ENCODE results near the gene COL4A1.

DNA sequence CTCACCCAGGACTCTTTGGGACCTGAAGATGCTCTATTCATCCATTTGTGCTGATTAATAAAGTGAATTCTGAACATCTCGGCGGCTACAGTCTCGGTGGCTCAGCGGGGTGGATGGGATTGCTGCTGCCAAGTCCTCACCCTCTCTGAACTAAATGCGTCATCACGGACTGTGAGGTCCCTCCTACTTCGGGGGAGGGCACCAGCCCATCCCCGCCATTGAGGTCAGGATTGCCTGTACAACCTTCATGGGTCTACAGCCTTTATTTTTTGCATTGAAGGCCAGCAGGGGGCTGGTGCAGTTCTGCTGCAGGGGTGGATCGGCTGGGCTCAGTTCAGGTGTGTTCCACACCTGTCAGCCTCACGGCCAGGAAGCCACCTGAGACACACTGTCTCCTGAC lies 181.8 kb downstream of the COL4A1 start:
- TF ChIP-seq, protein P1, sequence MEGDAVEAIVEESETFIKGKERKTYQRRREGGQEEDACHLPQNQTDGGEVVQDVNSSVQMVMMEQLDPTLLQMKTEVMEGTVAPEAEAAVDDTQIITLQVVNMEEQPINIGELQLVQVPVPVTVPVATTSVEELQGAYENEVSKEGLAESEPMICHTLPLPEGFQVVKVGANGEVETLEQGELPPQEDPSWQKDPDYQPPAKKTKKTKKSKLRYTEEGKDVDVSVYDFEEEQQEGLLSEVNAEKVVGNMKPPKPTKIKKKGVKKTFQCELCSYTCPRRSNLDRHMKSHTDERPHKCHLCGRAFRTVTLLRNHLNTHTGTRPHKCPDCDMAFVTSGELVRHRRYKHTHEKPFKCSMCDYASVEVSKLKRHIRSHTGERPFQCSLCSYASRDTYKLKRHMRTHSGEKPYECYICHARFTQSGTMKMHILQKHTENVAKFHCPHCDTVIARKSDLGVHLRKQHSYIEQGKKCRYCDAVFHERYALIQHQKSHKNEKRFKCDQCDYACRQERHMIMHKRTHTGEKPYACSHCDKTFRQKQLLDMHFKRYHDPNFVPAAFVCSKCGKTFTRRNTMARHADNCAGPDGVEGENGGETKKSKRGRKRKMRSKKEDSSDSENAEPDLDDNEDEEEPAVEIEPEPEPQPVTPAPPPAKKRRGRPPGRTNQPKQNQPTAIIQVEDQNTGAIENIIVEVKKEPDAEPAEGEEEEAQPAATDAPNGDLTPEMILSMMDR (IDR thresholded peaks at IDR 0.05; ENCODE audit: low read length) = no peak
- no peak for TF ChIP-seq EZH2 (optimal IDR thresholded peaks at IDR 0.05; ENCODE audit: low read depth, low read length)

All from MM.1S (cell line).